DOHH2 (cell line): ENCODE results near the gene GNAS-AS1.

Experiments
- H3F3A ChIP-seq: fragments of 200-600 bp; sonication (generic), shearing (Covaris generic); 2 replicates; pipeline ENCODE4 v1.6.0; 2016; ENCODE audit warnings: antibody characterized with exemption, mild to moderate bottlenecking; ENCODE audit not compliant: control insufficient read depth, insufficient read depth
- H3K27ac ChIP-seq: fragments of 200-600 bp; sonication (generic); 2 replicates; pipeline ENCODE4 v1.5.1; 2014; ENCODE audit warnings: low read depth, mild to moderate bottlenecking, low read length, moderate library complexity
- H3K27me3 ChIP-seq: fragments of 200-600 bp; sonication (generic); 2 replicates; pipeline ENCODE4 v1.6.1; 2014; ENCODE audit warnings: mild to moderate bottlenecking, low read length, mixed read lengths; ENCODE audit not compliant: control insufficient read depth
- H3K36me3 ChIP-seq: fragments of 200-600 bp; sonication (generic); 2 replicates; pipeline ENCODE4 v1.6.1; 2014; ENCODE audit warnings: mild to moderate bottlenecking, low read length, moderate library complexity, mixed read lengths; ENCODE audit not compliant: control insufficient read depth
- H3K4me1 ChIP-seq: fragments of 200-600 bp; sonication (generic); 2 replicates; pipeline ENCODE4 v1.6.1; 2014; ENCODE audit warnings: mild to moderate bottlenecking, low read length, mixed read lengths; ENCODE audit not compliant: control insufficient read depth
- H3K4me2 ChIP-seq: fragments of 200-600 bp; sonication (generic); 2 replicates; pipeline ENCODE4 v1.6.0; 2014; ENCODE audit warnings: mild to moderate bottlenecking, low read length, moderate library complexity
- H3K4me3 ChIP-seq: fragments of 200-600 bp; sonication (generic); 2 replicates; pipeline ENCODE4 v1.5.1; 2014; ENCODE audit warnings: mild to moderate bottlenecking, low read length, mixed read lengths
- H3K79me2 ChIP-seq: fragments of 200-600 bp; sonication (generic); 2 replicates; pipeline ENCODE4 v1.6.1; 2014; ENCODE audit warnings: mild to moderate bottlenecking, low read length, mixed read lengths; ENCODE audit not compliant: control insufficient read depth
- H3K9me2 ChIP-seq: fragments of 200-600 bp; sonication (generic); replicated peaks from 2 replicates; pipeline ENCODE4 v1.6.1; 2014; ENCODE audit warnings: mild to moderate bottlenecking, low read length, mixed read lengths; ENCODE audit not compliant: control insufficient read depth
- H3K9me3 ChIP-seq: fragments of 200-600 bp; sonication (generic); 2 replicates; pipeline ENCODE4 v1.6.1; 2014; ENCODE audit warnings: antibody characterized with exemption, low read length, mixed read lengths; ENCODE audit not compliant: control insufficient read depth, insufficient read depth
- H4K20me1 ChIP-seq: fragments of 200-600 bp; sonication (generic); 2 replicates; pipeline ENCODE4 v1.6.0; 2014; ENCODE audit warnings: low read depth, mild to moderate bottlenecking, antibody characterized with exemption, low read length, moderate library complexity; ENCODE audit not compliant: control insufficient read depth, insufficient read depth
- CTCF ChIP-seq: fragments of 200-600 bp; sonication (generic); IDR thresholded peaks from one replicate; pipeline ENCODE4 v1.5.1; 2014; ENCODE audit warnings: antibody characterized with exemption, mild to moderate bottlenecking, low read depth, low read length; ENCODE audit not compliant: poor library complexity, severe bottlenecking
- EZH2phosphoT487 ChIP-seq: fragments of 200-600 bp; sonication (generic); IDR thresholded peaks from 2 replicates; pipeline ENCODE4 v1.6.1; 2017; ENCODE audit warnings: borderline replicate concordance, mild to moderate bottlenecking, antibody characterized with exemption, low read length, moderate library complexity, mixed read lengths

Gene GNAS-AS1

GRCh38 chr20:58815448-58815847 is 35.3 kb downstream of the GNAS-AS1 start:
- Histone ChIP-seq H3K9me2 (no peaks in the 10 kb centered on the region), H3K27ac (no peak overlapping the region), H3K9me3 (no peaks in the 10 kb centered on the region), H3K4me3 (no peak overlapping the region), H3F3A (no peaks in the 10 kb centered on the region), H3K79me2 (no peaks in the 10 kb centered on the region), H3K36me3 (no peaks in the 10 kb centered on the region), H3K27me3 (no peaks in the 10 kb centered on the region), H3K4me1 (no peaks in the 10 kb centered on the region), H3K4me2 (no peak overlapping the region), H4K20me1 (no peaks in the 10 kb centered on the region)
- TF ChIP-seq CTCF (no peak), EZH2phosphoT487 (no peak)

- Histone ChIP-seq H4K20me1 (no peaks in the 10 kb centered on the region), H3K4me1 (no peaks in the 10 kb centered on the region), H3K9me2 (no peaks in the 10 kb centered on the region), H3K36me3 (no peaks in the 10 kb centered on the region), H3K27ac (no peak overlapping the region), H3K79me2 (no peaks in the 10 kb centered on the region), H3K4me2 (no peak overlapping the region), H3K4me3 (no peak overlapping the region), H3K9me3 (no peaks in the 10 kb centered on the region), H3F3A (no peaks in the 10 kb centered on the region), H3K27me3 (no peaks in the 10 kb centered on the region)
- TF ChIP-seq EZH2phosphoT487 (no peak), CTCF (no peak)
Observed at GRCh38 chr20:58813369-58813768, 37.3 kb downstream of the GNAS-AS1 start.

GRCh38 chr20:58811334-58811733 is 39.4 kb downstream of the GNAS-AS1 start:
- H4K20me1 ChIP-seq: no peaks in the 10 kb centered on the region
- no peaks in the 10 kb centered on the region for H3K9me3 ChIP-seq
- TF ChIP-seq CTCF: no peak
- TF ChIP-seq EZH2phosphoT487: no peak
- H3K4me3 ChIP-seq: no peak overlapping the region
- no peaks in the 10 kb centered on the region for H3K79me2 ChIP-seq
- no peaks in the 10 kb centered on the region for H3F3A ChIP-seq
- H3K4me1 ChIP-seq: no peaks in the 10 kb centered on the region
- H3K27me3 ChIP-seq: 0 out of 2 replicates have a peak, but pooled peaks cover 4% of the 10 kb centered on the region
- H3K27ac ChIP-seq: no peak overlapping the region
- no peak overlapping the region for H3K4me2 ChIP-seq
- H3K36me3 ChIP-seq: no peaks in the 10 kb centered on the region
- H3K9me2 ChIP-seq: no peaks in the 10 kb centered on the region

DNA sequence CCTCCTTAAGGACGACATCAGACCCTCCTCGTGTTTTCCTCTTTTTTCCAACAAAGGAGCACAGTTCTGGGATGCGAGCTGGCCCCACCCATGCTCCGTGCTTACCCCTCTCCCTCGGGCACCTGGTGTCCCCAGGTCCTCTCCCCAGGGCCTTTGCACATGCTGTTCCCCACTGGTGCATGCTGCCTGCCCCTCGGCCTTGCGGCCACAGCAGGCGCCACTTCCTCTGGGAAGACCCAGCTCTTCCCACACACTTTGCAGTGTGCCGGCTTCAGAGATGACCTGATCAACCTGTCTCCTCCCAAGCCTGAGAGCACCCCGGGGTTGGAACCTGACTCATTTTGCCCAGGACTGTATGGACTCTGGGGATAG is 39.8 kb downstream of the GNAS-AS1 start:
- no peaks in the 10 kb centered on the region for H4K20me1 ChIP-seq
- H3K9me3 ChIP-seq: no peaks in the 10 kb centered on the region
- no peaks in the 10 kb centered on the region for H3K4me1 ChIP-seq
- no peaks in the 10 kb centered on the region for H3F3A ChIP-seq
- no peak overlapping the region for H3K27ac ChIP-seq
- TF ChIP-seq EZH2phosphoT487 (no peak), CTCF (no peak)
- no peaks in the 10 kb centered on the region for H3K79me2 ChIP-seq
- H3K4me2 ChIP-seq: no peak overlapping the region
- H3K9me2 ChIP-seq: no peaks in the 10 kb centered on the region
- H3K36me3 ChIP-seq: no peaks in the 10 kb centered on the region
- H3K4me3 ChIP-seq: no peak overlapping the region
- H3K27me3 ChIP-seq: 0 out of 2 replicates have a peak, but pooled peaks cover 4% of the 10 kb centered on the region
